ENCODE data around the gene PPP6R2. TPM values are rescaled to one million over a fixed set of nuclear protein-coding genes. Genes with fewer than 3 reads are reported as not detected.

Gene PPP6R2
- total and polyA plus RNA-seq, 9 of the 15 experiments (the other 6 are each of a cell fraction or from before 2014, with no cell fraction given), result 0.32 to 39.8 (median 21.4) TPM

- TF ChIP-seq HES1 (IDR thresholded peaks at IDR 0.05; ENCODE audit: low read depth), result no peak
- no peak for TF ChIP-seq NELFE (IDR thresholded peaks at IDR 0.05; ENCODE audit: insufficient read depth, insufficient read length)
- TF ChIP-seq HDGF (IDR thresholded peaks at IDR 0.05), result no peak
- peak; percentile 62 for TF ChIP-seq POLR2B (IDR thresholded peaks at IDR 0.05; ENCODE audit: low read depth, partially characterized antibody)
- TF ChIP-seq SNIP1 (IDR thresholded peaks at IDR 0.05; ENCODE audit: low read depth), result no peak
- TF ChIP-seq STAT5B (CRISPR knock-in tag; IDR thresholded peaks at IDR 0.05), result no peak
- TF ChIP-seq MNT (conservative IDR thresholded peaks at IDR 0.05), result peak; percentile 44 to 61; a peak in 1 of 4 replicates
- no peak for TF ChIP-seq HLTF (IDR thresholded peaks at IDR 0.05)
- TF ChIP-seq LEF1 (IDR thresholded peaks at IDR 0.05), result peak; percentile 76
- peak; percentile 88 for TF ChIP-seq MGA (IDR thresholded peaks at IDR 0.05)
- TF ChIP-seq USF1 (CRISPR knock-in tag; IDR thresholded peaks at IDR 0.05), result peak; percentile 93
Measured at GRCh38 chr22:50485221-50486131, 142.3 kb downstream of the PPP6R2 start (continued).
